Progenitor cell of endocrine pancreas (in vitro differentiated cells): ENCODE results near the gene C11orf98. TPM values are rescaled to one million over a fixed set of nuclear protein-coding genes. Genes with fewer than 3 reads are reported as not detected.

Experiments
- DNase-seq: peaks from one replicate; pipeline ENCODE4 v3.0.0; 2021; ENCODE audit warnings: low spot score; ENCODE audit not compliant: unreplicated experiment
- H3K27ac Mint-ChIP-seq: 2 replicates; pipeline ENCODE4 v1.8.0; 2021; ENCODE audit warnings: mild to moderate bottlenecking, moderate library complexity, mixed read lengths
- H3K27me3 Mint-ChIP-seq: 2 replicates; pipeline ENCODE4 v1.8.0; 2021; ENCODE audit warnings: mixed read lengths
- H3K36me3 Mint-ChIP-seq: 2 replicates; pipeline ENCODE4 v1.8.0; 2022; ENCODE audit warnings: mixed read lengths; ENCODE audit not compliant: insufficient read depth
- H3K4me1 Mint-ChIP-seq: 2 replicates; pipeline ENCODE4 v1.8.0; 2021; ENCODE audit warnings: low read depth, mixed read lengths
- H3K4me3 Mint-ChIP-seq: 2 replicates; pipeline ENCODE4 v1.8.0; 2021; ENCODE audit warnings: low read depth, mild to moderate bottlenecking, moderate library complexity, mixed read lengths
- H3K9me3 Mint-ChIP-seq: 2 replicates; pipeline ENCODE4 v1.8.0; 2021; ENCODE audit warnings: low read depth, mixed read lengths
- total RNA-seq: library from RNA; stranded (reverse); gene quantifications from 2 replicates; pipeline ENCODE4 v1.2.1, GENCODE V29; 2021
- TF ChIP-seq, protein P1 (sequence below): fragments of 200-600 bp; sonication (generic); IDR thresholded peaks from one replicate; pipeline ENCODE4 v1.5.0; 2021; ENCODE audit warnings: antibody characterized with exemption, mild to moderate bottlenecking; ENCODE audit not compliant: unreplicated experiment

C11orf98 gene
- total RNA-seq, 1 donor from 2014 or later: 71.7 TPM

- no peak for DNase-seq
- no peaks in the 10 kb centered on the region for H3K27me3 Mint-ChIP-seq
- peaks cover 15% of the 10 kb centered on the region for H3K4me1 Mint-ChIP-seq
- TF ChIP-seq, protein P1, sequence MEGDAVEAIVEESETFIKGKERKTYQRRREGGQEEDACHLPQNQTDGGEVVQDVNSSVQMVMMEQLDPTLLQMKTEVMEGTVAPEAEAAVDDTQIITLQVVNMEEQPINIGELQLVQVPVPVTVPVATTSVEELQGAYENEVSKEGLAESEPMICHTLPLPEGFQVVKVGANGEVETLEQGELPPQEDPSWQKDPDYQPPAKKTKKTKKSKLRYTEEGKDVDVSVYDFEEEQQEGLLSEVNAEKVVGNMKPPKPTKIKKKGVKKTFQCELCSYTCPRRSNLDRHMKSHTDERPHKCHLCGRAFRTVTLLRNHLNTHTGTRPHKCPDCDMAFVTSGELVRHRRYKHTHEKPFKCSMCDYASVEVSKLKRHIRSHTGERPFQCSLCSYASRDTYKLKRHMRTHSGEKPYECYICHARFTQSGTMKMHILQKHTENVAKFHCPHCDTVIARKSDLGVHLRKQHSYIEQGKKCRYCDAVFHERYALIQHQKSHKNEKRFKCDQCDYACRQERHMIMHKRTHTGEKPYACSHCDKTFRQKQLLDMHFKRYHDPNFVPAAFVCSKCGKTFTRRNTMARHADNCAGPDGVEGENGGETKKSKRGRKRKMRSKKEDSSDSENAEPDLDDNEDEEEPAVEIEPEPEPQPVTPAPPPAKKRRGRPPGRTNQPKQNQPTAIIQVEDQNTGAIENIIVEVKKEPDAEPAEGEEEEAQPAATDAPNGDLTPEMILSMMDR: no peak
- peak overlapping the region; percentile 88 for H3K4me3 Mint-ChIP-seq
- H3K9me3 Mint-ChIP-seq: no peaks in the 10 kb centered on the region
- no peak overlapping the region for H3K27ac Mint-ChIP-seq
- peaks cover 5% of the 10 kb centered on the region for H3K36me3 Mint-ChIP-seq
Measured at GRCh38 chr11:62666259-62666926, 1.4 kb upstream of the C11orf98 start.

DNA sequence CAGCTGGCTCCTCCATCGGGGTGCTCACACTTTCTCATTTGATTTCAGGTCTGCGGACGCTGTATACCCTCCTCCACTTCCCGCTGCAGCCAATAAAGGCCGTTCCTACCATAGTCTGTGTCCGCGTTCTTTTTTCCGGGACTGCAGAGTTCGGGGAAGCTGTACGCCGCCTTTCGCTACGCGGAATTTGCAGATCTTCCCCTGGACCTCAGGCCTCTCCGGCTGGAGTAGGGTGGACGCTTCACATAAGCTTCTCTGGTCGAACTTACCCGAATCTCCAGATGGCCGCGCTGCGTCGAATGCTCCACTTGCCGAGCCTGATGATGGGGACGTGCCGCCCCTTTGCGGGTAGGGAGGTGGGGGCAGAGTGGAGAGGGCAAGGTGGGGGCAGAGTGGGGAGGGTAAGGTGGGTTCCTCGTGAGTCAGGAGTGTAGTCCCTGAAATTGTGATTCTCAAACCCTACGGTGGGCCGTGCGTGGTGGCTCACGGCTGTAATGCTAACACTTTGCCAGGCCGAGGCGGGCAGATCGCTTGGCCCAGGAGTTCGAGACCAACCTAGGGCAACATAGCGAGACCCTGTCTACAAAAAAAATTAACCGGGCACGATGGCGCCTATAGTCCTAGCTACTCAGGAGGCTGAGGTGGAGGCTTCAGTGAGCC, 719 bp upstream of the C11orf98 start:
- Mint-ChIP-seq H3K27me3 (no peaks in the 10 kb centered on the region), H3K27ac (peak overlapping the region; percentile 98), H3K4me1 (peaks cover 12% of the 10 kb centered on the region), H3K4me3 (peak overlapping the region; percentile 88), H3K9me3 (no peaks in the 10 kb centered on the region), H3K36me3 (peaks cover 5% of the 10 kb centered on the region)
- TF ChIP-seq, protein P1: no peak
- DNase-seq: no peak

- H3K4me1 Mint-ChIP-seq: peaks cover 11% of the 10 kb centered on the region
- H3K27ac Mint-ChIP-seq: peak overlapping the region; percentile 98
- no peak for DNase-seq
- peaks cover 5% of the 10 kb centered on the region for H3K36me3 Mint-ChIP-seq
- peak overlapping the region; percentile 88 for H3K4me3 Mint-ChIP-seq
- no peaks in the 10 kb centered on the region for H3K27me3 Mint-ChIP-seq
- H3K9me3 Mint-ChIP-seq: no peaks in the 10 kb centered on the region
- TF ChIP-seq, protein P1: no peak
Measured at GRCh38 chr11:62664405-62665074, 470 bp downstream of the C11orf98 start.

DNA sequence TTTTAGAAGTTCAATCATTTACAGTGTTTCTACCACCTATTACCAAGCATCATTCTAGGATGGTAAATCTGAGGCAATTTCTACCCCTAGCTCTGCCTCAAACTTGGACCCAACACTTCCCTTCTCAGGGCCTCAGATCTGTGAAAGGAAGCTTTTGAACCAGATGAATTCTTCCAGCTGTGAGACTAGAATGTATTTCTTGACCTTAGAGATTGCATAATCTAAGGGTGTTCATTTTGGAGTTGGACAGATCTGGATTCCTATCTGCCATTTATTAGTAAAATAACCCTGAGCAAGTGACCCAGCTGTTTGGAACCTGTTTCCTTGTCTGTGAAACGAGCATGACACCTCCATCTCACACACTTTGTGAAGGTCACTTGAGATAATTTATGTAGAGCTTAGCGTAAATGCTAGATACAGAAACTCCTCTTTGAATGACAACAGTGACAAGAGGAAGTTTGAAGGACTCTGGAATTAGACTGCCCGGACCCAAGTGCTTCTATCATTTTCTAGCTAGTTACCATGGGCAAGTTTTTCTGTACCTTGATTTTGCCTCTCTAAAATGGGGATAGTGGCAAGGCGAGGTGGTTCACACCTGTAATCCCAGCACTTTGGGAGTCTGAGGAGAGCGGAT, 8.1 kb downstream of the C11orf98 start:
- no peaks in the 10 kb centered on the region for H3K9me3 Mint-ChIP-seq
- TF ChIP-seq, protein P1: no peak
- DNase-seq: no peak
- no peak overlapping the region for H3K27ac Mint-ChIP-seq
- H3K36me3 Mint-ChIP-seq: no peaks in the 10 kb centered on the region
- H3K27me3 Mint-ChIP-seq: no peaks in the 10 kb centered on the region
- H3K4me3 Mint-ChIP-seq: no peak overlapping the region
- peaks cover 7% of the 10 kb centered on the region for H3K4me1 Mint-ChIP-seq

DNA sequence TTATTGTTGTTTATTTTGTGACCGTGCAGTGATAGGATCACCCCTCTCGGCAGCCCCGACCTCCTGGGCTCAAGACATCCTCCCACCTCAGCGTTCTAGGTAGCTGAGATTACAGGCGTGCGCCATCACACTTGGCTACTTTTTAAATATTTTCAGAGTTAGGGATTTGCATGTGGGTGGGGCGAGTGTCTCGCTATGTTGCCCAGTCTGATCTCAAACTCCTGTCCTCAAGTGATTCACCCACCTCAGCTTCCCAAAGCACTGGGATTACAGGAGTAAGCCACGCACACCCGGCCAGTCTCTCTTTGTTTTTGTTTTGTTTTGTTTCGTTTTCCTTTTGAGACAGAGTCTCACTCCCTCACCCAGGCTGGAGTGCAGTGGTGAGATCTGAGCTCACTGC, 10.7 kb downstream of the C11orf98 start:
- no peak overlapping the region for H3K27ac Mint-ChIP-seq
- no peaks in the 10 kb centered on the region for H3K9me3 Mint-ChIP-seq
- H3K36me3 Mint-ChIP-seq: no peaks in the 10 kb centered on the region
- DNase-seq: no peak
- H3K4me1 Mint-ChIP-seq: peaks cover 7% of the 10 kb centered on the region
- TF ChIP-seq, protein P1: no peak
- H3K4me3 Mint-ChIP-seq: peak overlapping the region; percentile 45
- no peaks in the 10 kb centered on the region for H3K27me3 Mint-ChIP-seq
